K562 (cell line): ENCODE measurements around the gene WNK1. TPM values are rescaled to one million over a fixed set of nuclear protein-coding genes. Genes with fewer than 3 reads are reported as not detected.

ENCODE experiments used
- ATAC-seq: fragments of 200-7000 bp; cut with Tn5 transposase; 3 replicates; pipeline ENCODE4 v1.9.1; 2020; ENCODE audit warnings: moderate library complexity
- BruUV-seq: library from RNA; stranded (reverse); fragments of 400-500 nt; replicated peaks from 2 replicates; lab custom pipeline; 2021; lab: Mats Ljungman, UMichigan
- CTCF ChIA-PET: fragments of 300-600 bp; formaldehyde crosslinking; extraction: SDS; loops from one replicate; lab custom pipeline; 2021; ENCODE audit warnings: low intra/inter-chr PET ratio; lab: Yijun Ruan, JAX
- POLR2A ChIA-PET: fragments of 300-600, 350-650 bp; sonication (Branson Sonifier 250); formaldehyde crosslinking; extraction: SDS; loops from one replicate; lab custom pipeline; 2021; ENCODE audit warnings: antibody characterized with exemption, inconsistent platforms; lab: Yijun Ruan, JAX
- DNase-seq, 4 experiments: peaks; one replicate each; pipeline versions ENCODE4 v3.0.0 to v3.0.0-alpha.2; 2011 to 2018; ENCODE audit warnings: low spot score in 3 of 4, mixed read lengths in 3 of 4; ENCODE audit errors: extremely low read depth in 1 of 4
- FAIRE-seq: peaks from 2 replicates; lab custom pipeline; 2011; peaks lifted over from hg19 to GRCh38; lab: Jason Lieb, UNC
- H2AFZ ChIP-seq: 2 replicates; pipeline ENCODE4 v1.6.0; 2011; ENCODE audit warnings: low read depth, low read length, control low read depth, inconsistent platforms
- H3K27ac ChIP-seq: fragments of 200-600 bp; 3 replicates; pipeline ENCODE4 v1.8.0; 2011; ENCODE audit warnings: low read depth, mild to moderate bottlenecking, control low read depth, inconsistent platforms, low read length, moderate library complexity, mixed read lengths; ENCODE audit errors: extremely low read depth
- H3K27me3 ChIP-seq, 2 experiments: fragments of 300-600 bp in 1 of 2; 2 replicates in 1 of 2; 3 replicates in 1 of 2; pipeline versions ENCODE4 v1.6.0 to v1.8.0; 2011; ENCODE audit warnings: inconsistent platforms in 2 of 2, low read length in 2 of 2, mild to moderate bottlenecking in 1 of 2, mixed read lengths in 1 of 2, moderate library complexity in 1 of 2; ENCODE audit not compliant: control insufficient read depth in 2 of 2, insufficient read depth in 2 of 2
- H3K36me3 ChIP-seq: fragments of 300-600 bp; 3 replicates; pipeline ENCODE4 v1.8.0; 2011; ENCODE audit warnings: mild to moderate bottlenecking, low read length, inconsistent platforms; ENCODE audit not compliant: control insufficient read depth, insufficient read depth
- H3K4me1 ChIP-seq, 2 experiments: fragments of 200-600 bp in 1 of 2; replicated peaks in 1 of 2; 2 replicates in 1 of 2; 3 replicates in 1 of 2; pipeline versions ENCODE4 v1.5.1 to v1.8.0; 2011; ENCODE audit warnings: inconsistent platforms in 2 of 2, low read length in 2 of 2, mild to moderate bottlenecking in 1 of 2, mixed read lengths in 1 of 2, moderate library complexity in 1 of 2; ENCODE audit not compliant: control insufficient read depth in 2 of 2, insufficient read depth in 2 of 2
- H3K4me2 ChIP-seq: 2 replicates; pipeline ENCODE4 v1.6.1; 2011; ENCODE audit warnings: low read length, control low read depth, inconsistent platforms, mixed read lengths; ENCODE audit not compliant: insufficient read depth
- H3K4me3 ChIP-seq: fragments of 200-600 bp; sonication (generic), shearing (Covaris generic); 2 replicates; pipeline ENCODE4 v1.5.1; 2016; ENCODE audit warnings: control low read depth, inconsistent platforms
- H3K79me2 ChIP-seq: fragments of 200-600 bp; 3 replicates; pipeline ENCODE4 v1.8.0; 2011; ENCODE audit warnings: low read length, inconsistent platforms; ENCODE audit not compliant: control insufficient read depth, insufficient read depth
- H3K9ac ChIP-seq, 2 experiments: 2 replicates each; pipeline versions ENCODE4 v1.6.0 to v1.6.1; 2011; ENCODE audit warnings: low read depth in 2 of 2, low read length in 2 of 2, control low read depth in 1 of 2, inconsistent platforms in 1 of 2, mild to moderate bottlenecking in 1 of 2, mixed read lengths in 1 of 2; ENCODE audit not compliant: insufficient read depth in 1 of 2
- H3K9me1 ChIP-seq: one replicate; pipeline ENCODE4 v1.6.0; 2011; ENCODE audit warnings: inconsistent platforms, mild to moderate bottlenecking, low read length, moderate library complexity; ENCODE audit not compliant: control insufficient read depth, insufficient read depth
- H3K9me3 ChIP-seq: replicated peaks from 2 replicates; pipeline ENCODE4 v1.5.1; 2011; ENCODE audit warnings: low read depth, low read length, inconsistent platforms; ENCODE audit not compliant: control insufficient read depth, insufficient read depth
- H4K20me1 ChIP-seq: replicated peaks from 2 replicates; pipeline ENCODE4 v1.6.1; 2011; ENCODE audit warnings: low read length, inconsistent platforms, mixed read lengths; ENCODE audit not compliant: control insufficient read depth, insufficient read depth
- FOSL1 ChIP-seq: fragments of 200-800 bp; sonication (Bioruptor generic); conservative IDR thresholded peaks from 2 replicates; pipeline ENCODE4 v1.6.1; 2016; ENCODE audit warnings: missing genetic modification characterization, missing compliant biosample characterization
- SMARCB1 ChIP-seq: IDR thresholded peaks from 2 replicates; pipeline ENCODE4 v1.6.1; 2011; ENCODE audit warnings: improper control_type of control experiment, low read depth; ENCODE audit not compliant: insufficient read length
- WGBS: fragments of 100-300 bp; shearing (Covaris generic); methylation state at CpG from one replicate; pipeline ENCODE4 v1.1.6; 2016; ENCODE audit warnings: low coverage, mixed read lengths; ENCODE audit not compliant: insufficient coverage; ENCODE audit errors: missing lambda C conversion rate; 5-methylcytosine and 5-hydroxymethylcytosine counted together
- in situ Hi-C: fragments of 300-500 bp; cut with MboI; formaldehyde crosslinking; loops from 4 replicates; pipeline ENCODE4 v1.15.0; 2018; ENCODE audit warnings: inconsistent platforms, mixed read lengths
- intact Hi-C: fragments of 100-400 bp; cut with micrococcal nuclease; formaldehyde crosslinking; loops from 2 replicates; pipeline ENCODE4 v1.14.2; 2022
- polyA plus RNA-seq, 8 experiments: library from polyadenylated mRNA; depleted of rRNA in 4 of 8; stranded (reverse) in 5 of 8; unstranded in 3 of 8; fragments of >200 nt; fragmentation: Nextera tagmentation in 2 of 8; fragmentation: Illumina TruSeq in 1 of 8; extraction: Ambion mirVana in 2 of 8; extraction: Trizol in 1 of 8; gene quantifications; 2 replicates each; pipeline versions ENCODE4 v1.2.1 to v1.2.3, GENCODE V29; 2011 to 2014; ENCODE audit warnings: inconsistent platforms in 1 of 8, missing spikeins in 1 of 8
- total RNA-seq, 7 experiments: library from RNA; depleted of rRNA in 6 of 7; stranded (reverse); fragments of >200 nt in 6 of 7; fragmentation: Illumina TruSeq in 2 of 7; extraction: Trizol in 2 of 7; gene quantifications; 2 replicates each; pipeline versions ENCODE4 v1.2.1 to v1.2.3, GENCODE V29; 2011 to 2021; ENCODE audit warnings: low replicate concordance in 1 of 7
- TF ChIP-seq, protein P1 (sequence below): sonication (generic); formaldehyde crosslinking; IDR thresholded peaks from 2 replicates; pipeline ENCODE4 v1.9.0; 2022; ENCODE audit warnings: mild to moderate bottlenecking, missing genetic modification reagents
- TF ChIP-seq, protein P2 (sequence below): fragments of 450-650 bp; IDR thresholded peaks from 2 replicates; pipeline ENCODE4 v1.6.1; 2017; ENCODE audit warnings: antibody characterized with exemption, mild to moderate bottlenecking

The WNK1 gene
- total and polyA plus RNA-seq, 9 of the 15 experiments (the other 6 are each of a cell fraction or from before 2014, with no cell fraction given), result 4.3 to 73.9 (median 31.0) TPM

DNA sequence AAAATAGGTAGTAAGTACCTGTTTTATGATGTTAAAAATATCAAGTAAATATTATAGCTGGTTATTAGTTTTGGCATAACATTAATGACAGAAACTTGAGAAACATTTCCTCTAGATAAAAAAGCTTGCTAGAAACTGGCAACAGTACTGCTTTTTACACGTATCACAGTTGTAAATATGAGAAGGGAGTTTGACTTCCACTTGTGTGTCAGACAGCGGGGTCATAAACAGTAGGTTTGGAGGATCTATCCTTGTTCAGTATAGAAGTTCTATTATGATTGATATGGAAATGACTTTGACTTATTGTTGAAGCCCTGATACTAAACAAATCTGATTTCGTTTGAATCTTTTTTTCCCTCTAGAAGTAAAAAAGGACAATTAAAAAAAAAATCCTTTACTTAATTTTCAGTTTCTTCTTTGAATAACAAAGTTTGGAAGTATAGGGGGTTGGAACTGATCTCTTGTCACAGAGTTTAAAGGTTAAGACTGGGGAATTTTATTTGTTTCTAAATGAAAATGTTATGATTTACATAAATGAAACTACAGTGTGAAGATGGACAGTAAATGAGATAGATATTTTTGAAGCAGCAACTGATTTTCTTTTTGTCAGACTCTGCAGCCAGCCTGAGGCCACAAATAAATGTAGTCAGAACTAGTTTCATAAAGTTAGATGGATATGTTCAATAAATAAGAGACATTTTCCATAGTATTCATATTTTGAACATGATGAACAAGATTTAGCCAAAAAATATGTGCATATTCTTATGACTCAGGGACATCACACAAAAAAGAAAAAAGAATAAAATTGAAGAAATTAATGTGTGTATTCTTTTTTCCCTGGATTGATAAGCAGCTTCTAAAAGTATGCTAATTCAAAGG lies 50.1 kb downstream of the WNK1 start:
- H3K9me1 ChIP-seq, result no peaks in the 10 kb centered on the region
- no peaks in the 10 kb centered on the region for H3K36me3 ChIP-seq
- no peak for TF ChIP-seq SMARCB1
- TF ChIP-seq, protein P1, sequence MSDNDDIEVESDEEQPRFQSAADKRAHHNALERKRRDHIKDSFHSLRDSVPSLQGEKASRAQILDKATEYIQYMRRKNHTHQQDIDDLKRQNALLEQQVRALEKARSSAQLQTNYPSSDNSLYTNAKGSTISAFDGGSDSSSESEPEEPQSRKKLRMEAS, result no peak
- TF ChIP-seq, protein P2, sequence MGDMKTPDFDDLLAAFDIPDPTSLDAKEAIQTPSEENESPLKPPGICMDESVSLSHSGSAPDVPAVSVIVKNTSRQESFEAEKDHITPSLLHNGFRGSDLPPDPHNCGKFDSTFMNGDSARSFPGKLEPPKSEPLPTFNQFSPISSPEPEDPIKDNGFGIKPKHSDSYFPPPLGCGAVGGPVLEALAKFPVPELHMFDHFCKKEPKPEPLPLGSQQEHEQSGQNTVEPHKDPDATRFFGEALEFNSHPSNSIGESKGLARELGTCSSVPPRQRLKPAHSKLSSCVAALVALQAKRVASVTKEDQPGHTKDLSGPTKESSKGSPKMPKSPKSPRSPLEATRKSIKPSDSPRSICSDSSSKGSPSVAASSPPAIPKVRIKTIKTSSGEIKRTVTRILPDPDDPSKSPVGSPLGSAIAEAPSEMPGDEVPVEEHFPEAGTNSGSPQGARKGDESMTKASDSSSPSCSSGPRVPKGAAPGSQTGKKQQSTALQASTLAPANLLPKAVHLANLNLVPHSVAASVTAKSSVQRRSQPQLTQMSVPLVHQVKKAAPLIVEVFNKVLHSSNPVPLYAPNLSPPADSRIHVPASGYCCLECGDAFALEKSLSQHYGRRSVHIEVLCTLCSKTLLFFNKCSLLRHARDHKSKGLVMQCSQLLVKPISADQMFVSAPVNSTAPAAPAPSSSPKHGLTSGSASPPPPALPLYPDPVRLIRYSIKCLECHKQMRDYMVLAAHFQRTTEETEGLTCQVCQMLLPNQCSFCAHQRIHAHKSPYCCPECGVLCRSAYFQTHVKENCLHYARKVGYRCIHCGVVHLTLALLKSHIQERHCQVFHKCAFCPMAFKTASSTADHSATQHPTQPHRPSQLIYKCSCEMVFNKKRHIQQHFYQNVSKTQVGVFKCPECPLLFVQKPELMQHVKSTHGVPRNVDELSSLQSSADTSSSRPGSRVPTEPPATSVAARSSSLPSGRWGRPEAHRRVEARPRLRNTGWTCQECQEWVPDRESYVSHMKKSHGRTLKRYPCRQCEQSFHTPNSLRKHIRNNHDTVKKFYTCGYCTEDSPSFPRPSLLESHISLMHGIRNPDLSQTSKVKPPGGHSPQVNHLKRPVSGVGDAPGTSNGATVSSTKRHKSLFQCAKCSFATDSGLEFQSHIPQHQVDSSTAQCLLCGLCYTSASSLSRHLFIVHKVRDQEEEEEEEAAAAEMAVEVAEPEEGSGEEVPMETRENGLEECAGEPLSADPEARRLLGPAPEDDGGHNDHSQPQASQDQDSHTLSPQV, result no peak
- TF ChIP-seq FOSL1 (tag), result no peak
- in situ Hi-C loops, result no loop called here
- ATAC-seq, result no peak
- H3K4me1 ChIP-seq, result peaks cover 0 to 14% of the 10 kb centered on the region in 2 experiments; a peak in 2 of 5 replicates
- H3K27me3 ChIP-seq, result no peaks in the 10 kb centered on the region
- FAIRE-seq, result no peak
- no peak overlapping the region for H3K4me3 ChIP-seq
- 42% methylated on average over 3 of the region's 3 CpGs for WGBS
- H3K27ac ChIP-seq, result no peak overlapping the region
- ChIA-PET CTCF (no interaction called here), POLR2A (no interaction called here)
- no TSS peak for BruUV-seq
- intact Hi-C loops, result no loop called here
- peaks cover 96% of the 10 kb centered on the region for H3K79me2 ChIP-seq
- DNase-seq, result no peak
- H4K20me1 ChIP-seq, result 0 out of 2 replicates have a peak, but pooled peaks cover 3% of the 10 kb centered on the region
- H3K9me3 ChIP-seq, result no peaks in the 10 kb centered on the region
- H2AFZ ChIP-seq, result no peak overlapping the region
- no peak overlapping the region for H3K4me2 ChIP-seq
- no peak overlapping the region for H3K9ac ChIP-seq
